HepG2 (cell line): ENCODE data around the gene ROMO1. TPM values are rescaled to one million over a fixed set of nuclear protein-coding genes. Genes with fewer than 3 reads are reported as not detected.

ENCODE experiments used
- AGO2 ChIP-seq: fragments of 200-400 bp; formaldehyde crosslinking; optimal IDR thresholded peaks from 2 replicates; pipeline ENCODE3; 2017; ENCODE audit warnings: mild to moderate bottlenecking, low read depth, low read length, moderate library complexity
- CREB1 ChIP-seq, 2 experiments: fragments of 450-650 bp in 1 of 2; IDR thresholded peaks; 2 replicates each; pipeline ENCODE4 v1.6.1; 2016 to 2017; ENCODE audit warnings: control low read depth in 1 of 2, mild to moderate bottlenecking in 1 of 2, missing compliant biosample characterization in 1 of 2, missing genetic modification characterization in 1 of 2
- HDAC6 ChIP-seq: fragments of 200-600 bp; sonication (generic); IDR thresholded peaks from 2 replicates; pipeline ENCODE4 v1.7.0; 2017; ENCODE audit warnings: mild to moderate bottlenecking, antibody characterized with exemption, low read length, low read depth
- HOXA5 ChIP-seq: sonication (generic); formaldehyde crosslinking; IDR thresholded peaks from 2 replicates; pipeline ENCODE4 v1.4.0; 2020; ENCODE audit warnings: missing genetic modification reagents
- IRX3 ChIP-seq: sonication (generic); formaldehyde crosslinking; IDR thresholded peaks from 2 replicates; pipeline ENCODE4 v1.8.1; 2023; ENCODE audit warnings: mild to moderate bottlenecking, low read depth, missing genetic modification reagents, borderline replicate concordance
- JARID2 ChIP-seq: sonication (generic); formaldehyde crosslinking; IDR thresholded peaks from 2 replicates; pipeline ENCODE4 v1.8.1; 2023; ENCODE audit warnings: missing genetic modification reagents, inconsistent platforms; ENCODE audit not compliant: insufficient replicate concordance
- JUN ChIP-seq: sonication (generic); formaldehyde crosslinking; IDR thresholded peaks from 2 replicates; pipeline ENCODE4 v1.4.0; 2020; ENCODE audit warnings: mild to moderate bottlenecking, missing genetic modification reagents
- MTF2 ChIP-seq: sonication (generic); formaldehyde crosslinking; IDR thresholded peaks from 2 replicates; pipeline ENCODE4 v1.5.0; 2020; ENCODE audit warnings: missing genetic modification reagents, borderline replicate concordance
- POLR2G ChIP-seq: fragments of 200-400 bp; formaldehyde crosslinking; IDR thresholded peaks from 2 replicates; pipeline ENCODE4 v1.6.1; 2018; ENCODE audit warnings: mild to moderate bottlenecking, low read depth, low read length, moderate library complexity
- RFX1 ChIP-seq: fragments of 450-650 bp; IDR thresholded peaks from 2 replicates; pipeline ENCODE4 v1.6.1; 2017
- SRF ChIP-seq: IDR thresholded peaks from 2 replicates; pipeline ENCODE4 v1.6.1; 2011; ENCODE audit warnings: mild to moderate bottlenecking, low read depth, low read length, moderate library complexity
- TEAD3 ChIP-seq: optimal IDR thresholded peaks from 2 replicates; pipeline ENCODE3; 2016; ENCODE audit warnings: borderline replicate concordance
- TP53 ChIP-seq: sonication (generic); formaldehyde crosslinking; conservative IDR thresholded peaks from 2 replicates; pipeline ENCODE4 v1.4.0; 2020; ENCODE audit warnings: missing genetic modification reagents
- ZNF225 ChIP-seq: sonication (generic); formaldehyde crosslinking; IDR thresholded peaks from 2 replicates; pipeline ENCODE4 v1.4.0; 2020; ENCODE audit warnings: mild to moderate bottlenecking, missing genetic modification reagents
- ZNF546 ChIP-seq: sonication (generic); formaldehyde crosslinking; conservative IDR thresholded peaks from 2 replicates; pipeline ENCODE4 v1.8.1; 2023; ENCODE audit warnings: mild to moderate bottlenecking, missing genetic modification reagents
- ZNF567 ChIP-seq: sonication (generic); formaldehyde crosslinking; IDR thresholded peaks from 2 replicates; pipeline ENCODE4 v1.8.1; 2023; ENCODE audit warnings: mild to moderate bottlenecking, missing genetic modification reagents, borderline replicate concordance
- polyA plus RNA-seq, 8 experiments: library from polyadenylated mRNA; depleted of rRNA in 3 of 8; stranded (reverse) in 7 of 8; unstranded in 1 of 8; fragments of >200 nt; fragmentation: Illumina TruSeq in 4 of 8; extraction: Trizol in 4 of 8; gene quantifications; 2 replicates each; pipeline versions ENCODE4 v1.2.1 to v1.2.3, GENCODE V29; 2011 to 2016; ENCODE audit warnings: low read depth in 4 of 8, missing spikeins in 1 of 8, mixed read lengths in 1 of 8; ENCODE audit not compliant: insufficient read depth in 1 of 8
- total RNA-seq, 5 experiments: library from RNA; depleted of rRNA; stranded (reverse); fragments of >200 nt; fragmentation: Illumina TruSeq; extraction: Trizol; gene quantifications; 2 replicates each; pipeline ENCODE4 v1.2.3, GENCODE V29; 2016; ENCODE audit warnings: low read depth in 1 of 5
- TF ChIP-seq, protein P1 (sequence below): sonication (generic); formaldehyde crosslinking; IDR thresholded peaks from 2 replicates; pipeline ENCODE4 v1.8.1; 2023; ENCODE audit warnings: mild to moderate bottlenecking, missing genetic modification reagents, borderline replicate concordance
- TF ChIP-seq, protein P2 (sequence below): sonication (generic); formaldehyde crosslinking; IDR thresholded peaks from 2 replicates; pipeline ENCODE4 v1.9.0; 2021; ENCODE audit warnings: missing genetic modification reagents, mild to moderate bottlenecking, borderline replicate concordance
- TF ChIP-seq, protein P3 (sequence below): sonication (generic); formaldehyde crosslinking; IDR thresholded peaks from 2 replicates; pipeline ENCODE4 v1.5.0; 2020; ENCODE audit warnings: mild to moderate bottlenecking, missing genetic modification reagents, borderline replicate concordance
- TF ChIP-seq, protein P4 (sequence below): sonication (generic); formaldehyde crosslinking; IDR thresholded peaks from 2 replicates; pipeline ENCODE4 v1.4.0; 2020; ENCODE audit warnings: missing genetic modification reagents; ENCODE audit errors: not compliant biosample characterization

ROMO1 gene
- total and polyA plus RNA-seq, 2 of the 13 experiments (the other 11 are each of a cell fraction or from before 2014, with no cell fraction given) = 636 to 755 TPM

DNA sequence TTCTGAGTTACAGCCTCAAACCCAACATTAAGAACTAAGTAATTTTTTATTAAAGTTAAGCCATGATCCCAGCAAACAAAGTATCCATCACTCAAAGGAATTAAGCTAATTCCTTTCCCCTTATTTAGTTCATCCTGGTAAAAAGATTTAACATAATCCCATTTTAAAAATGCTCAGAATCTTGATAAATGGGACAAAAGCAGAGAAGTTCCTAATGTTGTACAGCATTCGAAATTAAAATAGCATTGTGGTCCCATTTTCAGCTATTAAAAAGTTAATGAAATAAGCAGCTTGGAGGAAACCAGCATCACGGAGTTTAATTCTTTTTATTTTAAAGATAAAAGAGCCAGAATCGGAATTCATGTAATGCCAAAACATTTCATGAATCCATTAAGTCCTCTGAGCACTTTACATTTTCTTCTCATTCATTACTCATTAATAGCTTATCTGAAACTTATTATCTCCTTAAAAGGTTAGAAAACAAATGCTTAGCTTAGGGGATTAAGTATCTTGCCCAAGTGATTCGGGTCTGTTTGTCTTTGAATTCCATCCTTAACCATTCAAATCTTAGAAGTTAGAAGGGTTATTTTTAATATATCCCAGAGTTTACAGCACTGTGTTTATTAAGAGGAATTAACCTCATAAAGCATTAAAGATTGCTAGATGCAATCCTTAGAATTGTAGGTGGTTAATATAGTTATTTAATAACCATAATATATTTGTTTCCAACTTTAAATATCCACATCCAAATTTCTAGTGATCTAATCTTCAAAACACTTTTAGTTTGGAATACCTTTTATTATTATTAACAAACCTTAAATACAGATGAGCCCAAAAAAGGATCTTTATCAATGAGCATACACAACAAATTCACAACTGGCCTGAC, 31.6 kb downstream of the ROMO1 start (continued):
- TF ChIP-seq JARID2 (CRISPR knock-in tag) (no peak), SRF (no peak), HDAC6 (peak; percentile 67; the same call in 1 of the 2 replicates), TP53 (CRISPR knock-in tag) (0 out of 2 replicates have a peak, but pooled peaks have one; percentile 13), TEAD3 (CRISPR knock-in tag) (no peak), ZNF225 (no peak), CREB1 (IDR thresholded peaks at IDR 0.05) (no peak), CREB1 (CRISPR knock-in tag; IDR thresholded peaks at IDR 0.05) (0 out of 2 replicates have a peak, but pooled peaks have one; percentile 21), RFX1 (no peak), ZNF567 (CRISPR knock-in tag) (no peak), AGO2 (peak; percentile 50), MTF2 (CRISPR knock-in tag) (no peak), JUN (CRISPR knock-in tag) (no peak), POLR2G (no peak), ZNF546 (CRISPR knock-in tag) (no peak), IRX3 (CRISPR knock-in tag) (no peak), HOXA5 (CRISPR knock-in tag) (0 out of 2 replicates have a peak, but pooled peaks have one; percentile 12)
- TF ChIP-seq, protein P1, sequence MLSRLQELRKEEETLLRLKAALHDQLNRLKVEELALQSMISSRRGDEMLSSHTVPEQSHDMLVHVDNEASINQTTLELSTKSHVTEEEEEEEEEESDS (CRISPR knock-in tag) = no peak
- TF ChIP-seq, protein P2, sequence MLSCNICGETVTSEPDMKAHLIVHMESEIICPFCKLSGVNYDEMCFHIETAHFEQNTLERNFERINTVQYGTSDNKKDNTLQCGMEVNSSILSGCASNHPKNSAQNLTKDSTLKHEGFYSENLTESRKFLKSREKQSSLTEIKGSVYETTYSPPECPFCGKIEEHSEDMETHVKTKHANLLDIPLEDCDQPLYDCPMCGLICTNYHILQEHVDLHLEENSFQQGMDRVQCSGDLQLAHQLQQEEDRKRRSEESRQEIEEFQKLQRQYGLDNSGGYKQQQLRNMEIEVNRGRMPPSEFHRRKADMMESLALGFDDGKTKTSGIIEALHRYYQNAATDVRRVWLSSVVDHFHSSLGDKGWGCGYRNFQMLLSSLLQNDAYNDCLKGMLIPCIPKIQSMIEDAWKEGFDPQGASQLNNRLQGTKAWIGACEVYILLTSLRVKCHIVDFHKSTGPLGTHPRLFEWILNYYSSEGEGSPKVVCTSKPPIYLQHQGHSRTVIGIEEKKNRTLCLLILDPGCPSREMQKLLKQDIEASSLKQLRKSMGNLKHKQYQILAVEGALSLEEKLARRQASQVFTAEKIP (CRISPR knock-in tag) = no peak
- TF ChIP-seq, protein P3, sequence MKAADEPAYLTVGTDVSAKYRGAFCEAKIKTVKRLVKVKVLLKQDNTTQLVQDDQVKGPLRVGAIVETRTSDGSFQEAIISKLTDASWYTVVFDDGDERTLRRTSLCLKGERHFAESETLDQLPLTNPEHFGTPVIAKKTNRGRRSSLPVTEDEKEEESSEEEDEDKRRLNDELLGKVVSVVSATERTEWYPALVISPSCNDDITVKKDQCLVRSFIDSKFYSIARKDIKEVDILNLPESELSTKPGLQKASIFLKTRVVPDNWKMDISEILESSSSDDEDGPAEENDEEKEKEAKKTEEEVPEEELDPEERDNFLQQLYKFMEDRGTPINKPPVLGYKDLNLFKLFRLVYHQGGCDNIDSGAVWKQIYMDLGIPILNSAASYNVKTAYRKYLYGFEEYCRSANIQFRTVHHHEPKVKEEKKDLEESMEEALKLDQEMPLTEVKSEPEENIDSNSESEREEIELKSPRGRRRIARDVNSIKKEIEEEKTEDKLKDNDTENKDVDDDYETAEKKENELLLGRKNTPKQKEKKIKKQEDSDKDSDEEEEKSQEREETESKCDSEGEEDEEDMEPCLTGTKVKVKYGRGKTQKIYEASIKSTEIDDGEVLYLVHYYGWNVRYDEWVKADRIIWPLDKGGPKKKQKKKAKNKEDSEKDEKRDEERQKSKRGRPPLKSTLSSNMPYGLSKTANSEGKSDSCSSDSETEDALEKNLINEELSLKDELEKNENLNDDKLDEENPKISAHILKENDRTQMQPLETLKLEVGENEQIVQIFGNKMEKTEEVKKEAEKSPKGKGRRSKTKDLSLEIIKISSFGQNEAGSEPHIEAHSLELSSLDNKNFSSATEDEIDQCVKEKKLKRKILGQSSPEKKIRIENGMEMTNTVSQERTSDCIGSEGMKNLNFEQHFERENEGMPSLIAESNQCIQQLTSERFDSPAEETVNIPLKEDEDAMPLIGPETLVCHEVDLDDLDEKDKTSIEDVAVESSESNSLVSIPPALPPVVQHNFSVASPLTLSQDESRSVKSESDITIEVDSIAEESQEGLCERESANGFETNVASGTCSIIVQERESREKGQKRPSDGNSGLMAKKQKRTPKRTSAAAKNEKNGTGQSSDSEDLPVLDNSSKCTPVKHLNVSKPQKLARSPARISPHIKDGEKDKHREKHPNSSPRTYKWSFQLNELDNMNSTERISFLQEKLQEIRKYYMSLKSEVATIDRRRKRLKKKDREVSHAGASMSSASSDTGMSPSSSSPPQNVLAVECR (CRISPR knock-in tag) = no peak
- TF ChIP-seq, protein P4, sequence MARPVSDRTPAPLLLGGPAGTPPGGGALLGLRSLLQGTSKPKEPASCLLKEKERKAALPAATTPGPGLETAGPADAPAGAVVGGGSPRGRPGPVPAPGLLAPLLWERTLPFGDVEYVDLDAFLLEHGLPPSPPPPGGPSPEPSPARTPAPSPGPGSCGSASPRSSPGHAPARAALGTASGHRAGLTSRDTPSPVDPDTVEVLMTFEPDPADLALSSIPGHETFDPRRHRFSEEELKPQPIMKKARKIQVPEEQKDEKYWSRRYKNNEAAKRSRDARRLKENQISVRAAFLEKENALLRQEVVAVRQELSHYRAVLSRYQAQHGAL (CRISPR knock-in tag) = peak; percentile 43
